Esophagus squamous epithelium (tissue), 5 donors: ENCODE measurements around the gene NQO2. TPM values are rescaled to one million over a fixed set of nuclear protein-coding genes. Genes with fewer than 3 reads are reported as not detected.

Source experiments
- DNase-seq: peaks from one replicate; lab custom pipeline; 2025; lab: John Stamatoyannopoulos, UW
- H3K27ac ChIP-seq, 4 donors: fragments of 200-600 bp; sonication (generic); one replicate each; pipeline ENCODE4 v1.5.1; 2016 to 2019; ENCODE audit warnings: mild to moderate bottlenecking in 1 of 4
- H3K27me3 ChIP-seq, 4 donors: fragments of 200-600 bp; sonication (generic); 1 replicate in 3 of 4; 2 replicates in 1 of 4; pipeline versions ENCODE4 v1.5.1 to v1.6.0; 2017 to 2021; ENCODE audit warnings: antibody characterized with exemption in 1 of 4
- H3K36me3 ChIP-seq, 3 donors: fragments of 200-600 bp; sonication (generic); one replicate each; pipeline ENCODE4 v1.5.1; 2016 to 2019
- H3K4me1 ChIP-seq, 3 donors: fragments of 200-600 bp; sonication (generic); one replicate each; pipeline ENCODE4 v1.5.1; 2017 to 2019
- H3K4me3 ChIP-seq, 4 donors: fragments of 200-600 bp; sonication (generic); 1 replicate in 3 of 4; 2 replicates in 1 of 4; pipeline ENCODE4 v1.5.1; 2016 to 2019; ENCODE audit warnings: mild to moderate bottlenecking in 2 of 4, moderate library complexity in 1 of 4
- H3K9me3 ChIP-seq, 3 donors: fragments of 200-600 bp; sonication (generic); one replicate each; pipeline ENCODE4 v1.5.1; 2016 to 2019
- POLR2A ChIP-seq, 4 donors: fragments of 450-650 bp; IDR thresholded peaks; one replicate each; pipeline ENCODE4 v1.6.1; 2017; ENCODE audit warnings: antibody characterized with exemption in 4 of 4, mild to moderate bottlenecking in 4 of 4, moderate library complexity in 3 of 4
- WGBS, 2 donors: methylation state at CpG; one replicate each; pipeline ENCODE4 v1.1.5; 2018; 5-methylcytosine and 5-hydroxymethylcytosine counted together
- intact Hi-C: fragments of 100-400 bp; cut with DNase I; formaldehyde crosslinking; loops from one replicate; pipeline ENCODE4 v1.15.0; 2022
- total RNA-seq, 4 donors: library from RNA; depleted of rRNA; stranded (reverse); fragments of >200 nt; gene quantifications; one replicate each; pipeline ENCODE4 v1.1.0, GENCODE V29; 2016
- TF ChIP-seq, protein P1 (sequence below), 6 experiments: fragments of 450-650 bp in 4 of 6; fragments of 200-600 bp in 2 of 6; sonication (generic) in 2 of 6; IDR thresholded peaks; one replicate each; pipeline ENCODE4 v1.5.1; 2016 to 2019; ENCODE audit warnings: antibody characterized with exemption in 6 of 6, mild to moderate bottlenecking in 4 of 6, moderate library complexity in 4 of 6
- donor health status: DM: yes; HTN: yes; CAD: no.

The NQO2 gene
- total RNA-seq, 4 donors from 2014 or later, result 18.7 to 38.3 (median 26.5) TPM

GRCh38 chr6:3009930-3010329 lies 10.2 kb downstream of the NQO2 start:
- 82 to 87% methylated on average over 3 of the region's 3 CpGs for WGBS, 2 donors
- H3K27ac ChIP-seq, result no peak overlapping the region
- TF ChIP-seq POLR2A (IDR thresholded peaks at IDR 0.05), result no peak
- H3K4me1 ChIP-seq, result peaks cover 0 to 12% (median 10%) of the 10 kb centered on the region in 3 donors
- H3K9me3 ChIP-seq, result peaks cover 0 to 22% (median 14%) of the 10 kb centered on the region in 3 donors
- no peak overlapping the region for H3K4me3 ChIP-seq
- DNase-seq, result no peak
- intact Hi-C loops, result no loop called here
- H3K27me3 ChIP-seq, result no peaks in the 10 kb centered on the region
- H3K36me3 ChIP-seq, result peaks cover 0 to 96% (median 7%) of the 10 kb centered on the region in 3 donors

- Histone ChIP-seq H3K27ac (no peak overlapping the region), H3K4me3 (no peak overlapping the region), H3K9me3 (peaks cover 0 to 22% (median 14%) of the 10 kb centered on the region in 3 donors), H3K36me3 (peaks cover 0 to 96% (median 11%) of the 10 kb centered on the region in 3 donors), H3K27me3 (no peaks in the 10 kb centered on the region), H3K4me1 (peaks cover 0 to 12% (median 10%) of the 10 kb centered on the region in 3 donors)
- DNase-seq, result no peak
- TF ChIP-seq, protein P1, sequence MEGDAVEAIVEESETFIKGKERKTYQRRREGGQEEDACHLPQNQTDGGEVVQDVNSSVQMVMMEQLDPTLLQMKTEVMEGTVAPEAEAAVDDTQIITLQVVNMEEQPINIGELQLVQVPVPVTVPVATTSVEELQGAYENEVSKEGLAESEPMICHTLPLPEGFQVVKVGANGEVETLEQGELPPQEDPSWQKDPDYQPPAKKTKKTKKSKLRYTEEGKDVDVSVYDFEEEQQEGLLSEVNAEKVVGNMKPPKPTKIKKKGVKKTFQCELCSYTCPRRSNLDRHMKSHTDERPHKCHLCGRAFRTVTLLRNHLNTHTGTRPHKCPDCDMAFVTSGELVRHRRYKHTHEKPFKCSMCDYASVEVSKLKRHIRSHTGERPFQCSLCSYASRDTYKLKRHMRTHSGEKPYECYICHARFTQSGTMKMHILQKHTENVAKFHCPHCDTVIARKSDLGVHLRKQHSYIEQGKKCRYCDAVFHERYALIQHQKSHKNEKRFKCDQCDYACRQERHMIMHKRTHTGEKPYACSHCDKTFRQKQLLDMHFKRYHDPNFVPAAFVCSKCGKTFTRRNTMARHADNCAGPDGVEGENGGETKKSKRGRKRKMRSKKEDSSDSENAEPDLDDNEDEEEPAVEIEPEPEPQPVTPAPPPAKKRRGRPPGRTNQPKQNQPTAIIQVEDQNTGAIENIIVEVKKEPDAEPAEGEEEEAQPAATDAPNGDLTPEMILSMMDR (IDR thresholded peaks at IDR 0.05), result no peak
- TF ChIP-seq POLR2A (IDR thresholded peaks at IDR 0.05), result no peak
- intact Hi-C loops, result no loop called here
These were observed 11.5 kb downstream of the NQO2 start for GRCh38 chr6:3011158-3011557.

DNA sequence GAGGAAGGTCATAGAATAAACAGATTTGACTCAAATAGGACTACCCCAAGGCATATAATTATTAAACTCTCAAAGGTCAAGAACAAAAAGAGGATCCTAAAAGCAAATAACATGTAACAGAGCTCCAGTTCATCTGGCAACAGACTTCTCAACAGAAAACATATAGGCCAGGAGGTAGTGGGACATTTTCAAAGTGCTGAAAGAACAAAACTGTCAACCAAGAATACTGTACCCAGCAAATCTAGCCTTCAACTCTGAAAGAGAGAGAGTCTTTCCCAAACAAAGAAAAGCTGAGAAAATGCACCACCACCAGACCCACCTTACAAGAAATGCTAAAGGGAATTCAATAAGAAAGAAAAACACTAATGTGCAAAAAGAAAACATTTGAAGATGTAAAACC lies 11.9 kb downstream of the NQO2 start:
- DNase-seq, result no peak
- Histone ChIP-seq H3K4me3 (no peak overlapping the region), H3K9me3 (peaks cover 0 to 22% (median 14%) of the 10 kb centered on the region in 3 donors), H3K27me3 (no peaks in the 10 kb centered on the region), H3K36me3 (peaks cover 0 to 96% (median 10%) of the 10 kb centered on the region in 3 donors), H3K27ac (no peak overlapping the region), H3K4me1 (peaks cover 0 to 12% (median 10%) of the 10 kb centered on the region in 3 donors)
- TF ChIP-seq, protein P1 (IDR thresholded peaks at IDR 0.05), result no peak
- no peak for TF ChIP-seq POLR2A (IDR thresholded peaks at IDR 0.05)
- intact Hi-C loops, result no loop called here

- WGBS, 2 donors, result 60 to 67% methylated on average over 1 of the region's 2 CpGs
- H3K27me3 ChIP-seq, result no peaks in the 10 kb centered on the region
- TF ChIP-seq, protein P1 (IDR thresholded peaks at IDR 0.05), result no peak
- no peak for TF ChIP-seq POLR2A (IDR thresholded peaks at IDR 0.05)
- H3K9me3 ChIP-seq, result peaks cover 0 to 22% (median 14%) of the 10 kb centered on the region in 3 donors
- peaks cover 0 to 96% (median 4%) of the 10 kb centered on the region in 3 donors for H3K36me3 ChIP-seq
- intact Hi-C loops, result no loop called here
- no peak overlapping the region for H3K4me3 ChIP-seq
- H3K27ac ChIP-seq, result peak overlapping the region in 1 of 4 donors; percentile 5
- no peak for DNase-seq
- peaks cover 0 to 12% (median 10%) of the 10 kb centered on the region in 3 donors for H3K4me1 ChIP-seq
These were observed 13.8 kb downstream of the NQO2 start for GRCh38 chr6:3013486-3013885.

DNA sequence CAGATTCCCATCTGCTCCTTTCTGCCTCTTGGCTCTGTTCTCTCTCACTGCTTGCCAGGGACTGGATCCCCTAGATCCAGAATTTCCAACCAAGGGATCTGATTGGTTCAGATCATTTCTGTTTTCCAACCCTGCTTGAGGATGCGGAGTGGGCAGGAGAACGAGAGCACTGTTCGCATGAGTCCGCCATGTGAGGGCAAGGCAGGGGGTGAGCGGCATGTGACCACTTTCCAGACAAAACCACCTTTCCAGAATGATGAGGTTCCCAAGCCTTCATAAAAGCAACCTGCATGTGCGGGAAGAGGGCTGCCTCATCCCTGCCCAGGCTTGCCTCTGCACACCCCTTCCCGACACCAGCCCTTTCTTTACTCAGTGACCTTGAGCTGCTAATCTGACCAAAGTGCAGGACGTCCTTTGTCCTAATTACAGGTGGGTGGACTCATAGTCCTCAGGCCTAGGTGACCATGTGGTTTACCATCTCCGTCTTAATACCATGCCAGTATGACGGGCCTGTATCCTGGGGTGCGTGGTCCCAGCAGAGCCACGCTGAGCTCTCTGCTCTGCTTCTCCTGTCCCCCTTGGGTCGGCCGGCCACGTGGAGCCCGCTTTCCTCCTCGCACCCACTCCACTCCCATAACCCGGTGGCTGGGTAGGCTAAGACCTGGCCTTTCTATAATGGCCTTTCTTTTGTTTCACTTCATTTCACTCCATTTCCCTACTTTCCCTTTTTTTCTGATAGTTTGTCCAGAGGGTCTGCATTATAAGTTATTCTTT lies 14.4 kb downstream of the NQO2 start:
- no peak overlapping the region for H3K4me3 ChIP-seq
- DNase-seq, result no peak
- H3K9me3 ChIP-seq, result peaks cover 0 to 22% (median 14%) of the 10 kb centered on the region in 3 donors
- H3K4me1 ChIP-seq, result peaks cover 0 to 12% (median 10%) of the 10 kb centered on the region in 3 donors
- peak overlapping the region in 1 of 4 donors; percentile 5 for H3K27ac ChIP-seq
- peaks cover 0 to 92% (median 4%) of the 10 kb centered on the region in 3 donors for H3K36me3 ChIP-seq
- 86 to 87% methylated on average over 17 to 18 of the region's 18 CpGs for WGBS, 2 donors
- no peak for TF ChIP-seq POLR2A (IDR thresholded peaks at IDR 0.05)
- TF ChIP-seq, protein P1 (IDR thresholded peaks at IDR 0.05), result no peak
- no peaks in the 10 kb centered on the region for H3K27me3 ChIP-seq
- intact Hi-C loops, result no loop called here
